ENCODE measurements around the gene MYLK4.

DNA sequence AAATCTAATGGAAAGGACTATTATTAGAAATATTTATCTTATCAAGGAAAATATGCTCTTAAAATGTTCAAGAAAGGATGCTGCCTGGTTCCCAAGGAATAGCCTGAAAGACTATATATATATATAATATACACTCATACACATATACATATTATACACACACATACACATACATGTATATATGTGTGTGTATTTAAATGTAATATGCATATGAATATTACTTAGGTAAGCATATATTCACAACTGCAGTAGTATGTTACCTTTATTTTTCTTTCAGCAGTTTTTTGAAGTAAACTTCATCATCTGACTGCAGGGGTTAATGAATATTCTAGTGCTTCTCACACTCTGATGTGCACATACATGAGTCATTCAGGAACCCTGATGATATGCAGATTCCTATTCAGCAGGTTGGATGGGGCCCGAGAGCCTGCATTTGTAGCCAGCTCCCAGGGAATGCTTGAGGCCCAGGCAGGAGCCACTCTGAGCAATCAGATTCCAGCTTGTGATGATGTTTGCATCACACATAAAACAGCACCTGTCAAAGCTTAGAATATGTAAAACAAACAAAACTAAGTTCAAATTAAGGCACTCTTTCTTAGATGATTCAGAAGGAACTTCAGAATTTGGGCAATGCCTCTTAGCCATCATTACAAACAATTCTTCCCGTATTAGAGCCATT is 16.1 kb downstream of the MYLK4 start:
- TF ChIP-seq POLR2A (IDR thresholded peaks at IDR 0.05), result no peak
- TF ChIP-seq, protein P1, sequence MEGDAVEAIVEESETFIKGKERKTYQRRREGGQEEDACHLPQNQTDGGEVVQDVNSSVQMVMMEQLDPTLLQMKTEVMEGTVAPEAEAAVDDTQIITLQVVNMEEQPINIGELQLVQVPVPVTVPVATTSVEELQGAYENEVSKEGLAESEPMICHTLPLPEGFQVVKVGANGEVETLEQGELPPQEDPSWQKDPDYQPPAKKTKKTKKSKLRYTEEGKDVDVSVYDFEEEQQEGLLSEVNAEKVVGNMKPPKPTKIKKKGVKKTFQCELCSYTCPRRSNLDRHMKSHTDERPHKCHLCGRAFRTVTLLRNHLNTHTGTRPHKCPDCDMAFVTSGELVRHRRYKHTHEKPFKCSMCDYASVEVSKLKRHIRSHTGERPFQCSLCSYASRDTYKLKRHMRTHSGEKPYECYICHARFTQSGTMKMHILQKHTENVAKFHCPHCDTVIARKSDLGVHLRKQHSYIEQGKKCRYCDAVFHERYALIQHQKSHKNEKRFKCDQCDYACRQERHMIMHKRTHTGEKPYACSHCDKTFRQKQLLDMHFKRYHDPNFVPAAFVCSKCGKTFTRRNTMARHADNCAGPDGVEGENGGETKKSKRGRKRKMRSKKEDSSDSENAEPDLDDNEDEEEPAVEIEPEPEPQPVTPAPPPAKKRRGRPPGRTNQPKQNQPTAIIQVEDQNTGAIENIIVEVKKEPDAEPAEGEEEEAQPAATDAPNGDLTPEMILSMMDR (IDR thresholded peaks at IDR 0.05), result no peak
